GM19397 (cell line): ENCODE results near the gene RASA3.
"Not testable (repeated sequence)": the region's sequence is repeated elsewhere in the genome, so short reads cannot be mapped to it uniquely, and the experiment has no call there.

ENCODE experiments used
- ATAC-seq: cut with Tn5 transposase; IDR thresholded peaks from one replicate; pipeline ENCODE4 v1.9.1; 2021; ENCODE audit warnings: mild to moderate bottlenecking, moderate library complexity; ENCODE audit not compliant: unreplicated experiment

Gene RASA3

DNA sequence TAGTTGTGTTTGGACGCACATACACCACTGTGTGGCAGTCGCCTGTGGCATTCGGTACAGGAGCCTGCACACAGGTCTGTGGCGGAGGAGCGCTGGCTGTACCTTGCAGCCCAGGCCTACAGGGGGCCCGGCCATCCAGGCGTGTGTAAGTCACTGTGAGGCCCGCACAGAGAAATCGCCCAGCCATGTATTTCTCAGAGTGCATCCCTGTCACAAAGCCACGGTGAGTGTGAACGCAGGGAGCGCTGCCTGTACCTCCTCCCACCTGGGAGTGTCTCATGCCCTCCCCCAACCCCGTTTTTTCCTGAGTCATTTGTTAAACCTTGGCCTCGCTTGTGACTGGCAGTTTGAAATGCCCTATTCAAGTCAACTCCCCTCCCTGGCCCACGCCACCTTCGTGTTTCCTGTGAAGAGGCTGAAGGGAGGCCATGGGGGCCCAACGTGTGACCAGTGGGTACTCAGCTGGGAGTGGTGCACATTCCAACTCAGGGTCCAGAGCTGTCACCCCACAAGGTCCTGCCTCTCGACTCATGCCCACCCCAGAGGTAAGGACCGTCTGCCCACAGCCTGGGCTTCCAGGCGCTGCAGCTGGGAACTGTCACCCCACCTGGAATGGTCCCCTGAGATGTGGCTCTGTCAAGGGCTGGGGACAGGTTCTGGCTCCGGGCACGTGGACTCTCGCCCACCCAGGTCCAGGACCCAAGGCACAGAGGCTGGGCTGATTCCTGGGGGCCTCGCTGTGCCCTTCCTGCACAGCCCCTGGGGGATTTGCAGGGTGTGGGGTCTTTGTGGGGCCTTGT, 11.6 kb upstream of the RASA3 start:
- no peak for ATAC-seq

DNA sequence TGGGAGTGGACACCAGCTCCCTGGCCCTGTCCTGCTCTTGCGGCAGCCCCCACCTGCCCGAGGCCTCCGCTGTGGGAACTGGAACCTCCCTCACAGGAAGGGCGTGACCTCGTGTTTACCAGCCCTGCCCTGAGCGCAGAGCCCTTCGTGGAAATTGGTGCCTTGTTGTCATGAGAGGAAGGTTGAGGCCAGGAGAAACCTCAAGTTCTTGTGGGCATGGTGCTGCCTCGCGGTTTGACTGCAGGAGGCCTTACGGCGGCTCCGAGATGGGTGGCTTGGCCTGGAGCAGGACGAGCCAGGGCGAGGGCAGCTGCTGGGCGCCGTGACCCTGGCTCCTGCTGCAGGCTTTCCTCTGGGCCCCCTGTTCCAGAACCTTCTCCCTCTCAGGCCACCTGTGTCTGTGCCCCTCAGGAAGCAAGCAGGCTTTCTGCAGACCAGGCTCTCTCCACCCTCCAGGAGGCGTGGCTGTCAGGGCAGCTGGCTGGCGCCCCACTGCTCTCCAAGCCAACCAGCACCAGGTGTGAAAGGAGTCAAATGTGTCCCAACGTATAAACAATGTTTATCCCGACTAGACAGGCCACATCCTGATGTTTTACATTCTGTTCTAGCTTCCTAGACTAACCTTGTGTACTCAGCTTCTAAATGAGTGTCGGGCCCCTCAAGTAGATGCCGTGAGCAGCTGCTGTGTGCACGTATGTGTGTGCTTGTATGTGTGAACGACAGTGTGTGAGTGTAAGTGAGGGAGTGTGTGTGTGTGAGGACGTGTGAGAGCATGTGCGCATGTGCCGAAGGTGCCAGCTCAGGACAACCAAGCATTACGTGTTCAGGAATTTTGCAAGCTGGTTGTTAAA, 10.4 kb upstream of the RASA3 start:
- no peak for ATAC-seq

DNA sequence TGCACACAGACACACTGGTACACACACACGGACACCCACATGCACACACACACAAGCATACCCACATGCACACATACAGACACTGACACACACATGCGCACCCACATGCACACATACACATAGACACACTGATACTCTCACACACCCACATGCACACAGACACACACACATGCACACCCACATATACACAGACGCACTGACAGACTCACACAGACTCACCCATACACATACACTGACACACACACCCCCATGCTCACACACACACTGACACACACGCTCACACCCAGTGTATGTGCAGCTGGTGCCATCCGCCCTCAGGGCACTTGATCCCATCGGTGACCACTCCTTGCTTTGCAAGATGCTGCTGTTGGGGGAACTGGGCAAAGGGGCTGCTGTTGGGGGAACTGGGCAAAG, 9.7 kb upstream of the RASA3 start:
- ATAC-seq = no peak

DNA sequence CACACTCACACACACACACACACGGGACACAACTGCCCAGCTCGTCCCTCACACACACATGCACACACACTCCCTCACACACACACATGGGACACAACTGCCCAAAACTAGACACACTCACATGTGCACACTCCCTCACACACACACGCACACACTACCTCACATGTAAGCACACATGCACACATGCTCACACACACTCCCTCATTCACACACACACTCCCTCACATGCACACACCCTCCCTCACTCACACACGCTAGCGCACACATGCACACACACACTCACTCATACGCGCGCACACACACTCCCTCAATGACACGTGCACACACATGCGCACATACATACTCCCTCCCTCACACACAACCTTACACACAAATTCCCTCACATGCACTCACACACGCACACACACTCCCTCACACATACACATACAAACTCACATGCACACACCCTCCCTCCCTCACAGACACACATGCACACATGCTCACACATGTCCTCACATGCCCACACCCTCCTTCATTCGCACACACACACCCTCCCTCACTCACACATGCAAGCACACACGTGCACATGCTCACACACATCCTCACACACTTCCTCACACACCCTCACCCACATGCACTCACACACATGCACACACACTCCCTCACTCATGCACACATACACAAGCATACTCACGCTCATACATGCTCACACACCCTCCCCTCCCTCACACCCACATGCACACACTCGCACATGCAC, 9.0 kb upstream of the RASA3 start:
- no peak for ATAC-seq

DNA sequence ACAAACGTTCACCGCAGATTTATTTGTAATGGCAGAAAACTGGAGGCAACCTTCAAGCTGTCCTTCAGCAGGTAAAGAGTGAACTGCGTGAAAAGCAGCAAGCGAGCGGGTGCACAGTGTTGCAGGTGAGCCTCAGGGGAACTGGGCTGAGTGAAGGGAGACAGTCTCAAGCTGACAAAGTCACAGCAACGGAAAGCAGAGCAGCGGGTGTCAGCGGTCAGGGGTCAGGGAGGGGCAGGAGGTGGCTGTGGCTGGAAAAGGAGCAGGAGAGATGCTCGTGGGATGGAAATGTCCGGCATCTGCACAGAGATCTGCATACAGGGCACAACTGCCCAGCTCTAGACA, 8.5 kb upstream of the RASA3 start:
- ATAC-seq = no peak

DNA sequence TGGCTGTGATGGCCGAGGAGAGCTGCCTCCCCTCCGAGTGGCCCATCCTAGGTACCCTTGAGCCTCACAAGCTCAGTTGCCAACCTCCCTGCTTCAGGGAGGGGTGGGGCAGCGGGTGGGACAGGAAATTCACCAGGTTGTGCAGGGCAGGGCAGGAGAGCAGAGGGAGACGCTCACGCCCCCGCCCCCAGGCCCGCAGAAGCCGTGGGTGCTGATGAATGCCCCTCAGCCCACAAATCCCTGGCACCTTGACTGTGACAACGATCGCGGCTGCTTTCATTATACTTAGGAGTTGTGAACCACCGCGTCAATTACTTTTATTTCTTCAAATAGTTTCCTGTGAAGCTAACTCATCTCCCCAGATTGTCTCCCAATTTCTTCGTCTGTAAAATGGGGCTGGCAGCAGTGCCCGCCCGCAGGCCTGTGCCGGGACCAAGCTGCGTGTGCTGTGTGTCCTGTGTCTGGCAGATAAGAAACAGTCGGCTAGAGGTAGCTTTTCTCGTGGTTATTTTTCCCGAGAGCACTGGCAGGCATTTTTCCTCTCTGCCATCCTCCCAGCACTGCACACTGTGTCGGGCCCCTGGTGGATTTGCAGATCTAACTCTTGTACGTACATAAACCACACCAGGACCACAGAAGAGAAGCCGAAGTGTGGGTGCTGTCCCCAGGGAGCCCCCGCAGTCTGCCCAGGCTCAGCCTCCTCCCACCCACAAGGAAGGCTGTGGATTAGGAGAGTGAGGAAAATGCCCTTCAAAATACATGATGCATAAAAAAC, 7.9 kb upstream of the RASA3 start:
- ATAC-seq = no peak

DNA sequence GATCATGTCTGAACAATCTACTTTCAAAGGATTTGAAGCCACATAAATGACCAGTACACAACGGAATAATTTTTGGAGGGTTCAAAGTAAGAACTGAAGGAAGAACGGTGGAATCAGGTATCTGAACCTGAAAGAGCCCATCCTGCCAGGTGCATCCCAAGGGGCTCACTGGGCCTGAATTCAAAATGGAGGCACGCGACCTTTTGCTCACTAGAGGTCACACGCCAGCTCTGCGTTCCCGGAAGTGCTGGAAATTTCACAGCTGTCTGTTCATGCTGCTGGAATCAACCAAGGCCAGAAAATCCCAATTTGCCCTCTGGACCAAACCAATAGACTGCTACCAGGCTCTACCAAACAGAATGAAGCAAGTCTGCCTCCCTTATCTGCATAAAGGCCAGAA, 4.2 kb upstream of the RASA3 start:
- no peak for ATAC-seq

DNA sequence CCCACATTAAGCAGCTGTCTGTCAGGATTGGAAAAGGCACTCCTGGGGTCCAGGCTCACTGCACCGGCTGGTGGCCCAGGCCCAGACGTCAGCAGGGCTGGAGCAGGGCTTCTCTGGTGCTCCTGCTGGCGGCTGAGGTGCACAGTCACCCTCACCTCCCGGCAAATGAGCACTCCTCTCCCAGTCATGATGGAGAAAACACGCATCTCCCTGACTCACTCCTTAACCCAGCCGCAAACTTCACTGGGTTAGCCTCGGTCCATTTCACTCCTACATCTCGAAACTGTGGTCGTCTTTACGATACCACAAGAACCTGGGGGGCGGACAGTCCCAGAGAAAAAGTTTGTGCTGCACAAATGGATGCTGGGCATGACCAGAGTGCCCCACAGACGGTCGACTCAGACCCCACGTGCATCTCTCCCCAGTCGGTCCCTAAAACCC, 3.3 kb upstream of the RASA3 start:
- ATAC-seq = no peak

DNA sequence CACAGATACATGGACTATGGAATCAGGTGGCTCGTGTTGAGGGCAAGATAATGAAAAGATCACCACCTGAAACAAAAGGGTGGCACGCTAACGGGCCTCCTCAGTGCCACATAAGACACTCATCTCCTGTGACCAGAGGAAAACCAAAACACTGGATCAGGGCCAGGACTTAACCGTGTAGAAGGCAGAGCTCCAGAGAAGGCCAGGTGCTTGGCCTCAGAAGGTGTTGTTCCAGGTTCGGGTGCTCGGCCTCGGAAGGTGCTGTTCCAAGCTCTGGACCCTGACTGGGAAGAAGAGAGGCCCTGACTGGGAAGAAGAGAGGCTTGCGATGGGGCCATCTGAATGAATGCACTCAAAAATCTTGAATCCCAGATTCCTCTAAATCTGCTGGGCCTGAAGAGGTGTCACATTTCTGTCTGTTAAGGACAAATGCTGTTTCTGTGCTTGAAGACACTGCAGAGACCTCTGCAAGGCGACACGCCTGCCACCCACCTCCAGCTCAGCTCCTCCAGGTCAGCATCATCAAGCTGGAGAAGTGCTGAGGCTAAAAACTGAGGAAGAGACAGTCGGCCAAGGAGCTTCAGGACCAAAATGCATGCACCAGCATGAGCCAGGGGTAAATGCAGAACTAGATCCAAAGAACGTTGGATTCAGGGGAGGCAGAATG, 2.7 kb upstream of the RASA3 start:
- no peak for ATAC-seq

DNA sequence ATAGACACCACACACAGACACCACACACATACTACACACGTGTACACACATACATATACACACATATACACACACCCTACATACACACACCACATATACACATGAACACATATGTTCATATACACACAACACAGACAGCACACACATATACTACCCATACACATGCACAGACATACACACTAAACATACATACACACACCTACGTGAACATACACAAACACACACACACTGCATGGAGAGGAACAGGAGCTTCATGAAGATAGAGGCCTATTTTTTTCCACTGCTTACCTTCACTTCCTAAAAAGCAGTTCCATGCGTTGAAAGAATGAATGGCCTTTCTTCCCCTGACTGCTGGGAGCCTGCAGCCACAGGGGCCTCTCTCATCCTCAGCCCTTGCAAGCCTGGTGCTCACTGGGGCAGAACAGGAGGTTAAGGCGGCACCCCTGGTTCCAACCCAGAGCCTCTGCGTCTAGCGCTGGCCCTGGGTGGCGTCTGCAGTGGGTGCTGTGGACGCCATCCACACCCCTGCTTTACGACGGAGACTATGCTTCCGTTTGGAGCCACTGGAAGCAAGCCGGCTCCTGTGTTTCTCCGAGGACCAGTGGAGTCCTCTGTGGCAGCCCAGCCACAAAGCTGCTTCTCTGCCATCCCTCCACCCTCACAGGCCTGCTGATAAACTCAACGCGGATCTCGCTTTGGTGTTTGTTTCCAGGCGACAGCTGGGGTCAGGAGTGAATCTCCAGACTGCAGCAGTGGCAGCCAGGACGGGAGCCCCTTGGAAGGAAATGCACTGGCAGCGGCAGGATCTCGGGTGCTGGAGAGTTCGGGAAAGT, 1.9 kb upstream of the RASA3 start:
- no peak for ATAC-seq

DNA sequence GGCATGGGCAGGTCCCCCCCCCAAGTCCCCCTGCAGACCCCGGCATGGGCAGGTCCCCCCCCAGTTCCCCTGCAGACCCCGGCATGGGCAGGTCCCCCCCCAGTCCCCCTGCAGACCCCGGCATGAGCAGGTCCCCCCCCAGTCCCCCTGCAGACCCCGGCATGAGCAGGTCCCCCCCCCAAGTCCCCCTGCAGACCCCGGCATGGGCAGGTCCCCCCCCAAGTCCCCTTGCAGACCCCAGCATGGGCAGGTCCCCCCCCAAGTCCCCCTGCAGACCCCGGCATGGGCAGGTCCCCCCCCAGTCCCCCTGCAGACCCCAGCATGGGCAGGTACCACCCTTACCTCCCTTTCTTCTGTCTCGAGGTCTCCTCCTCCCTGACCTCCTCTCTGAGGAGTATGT, 1.1 kb upstream of the RASA3 start:
- not testable (repeated sequence) for ATAC-seq

DNA sequence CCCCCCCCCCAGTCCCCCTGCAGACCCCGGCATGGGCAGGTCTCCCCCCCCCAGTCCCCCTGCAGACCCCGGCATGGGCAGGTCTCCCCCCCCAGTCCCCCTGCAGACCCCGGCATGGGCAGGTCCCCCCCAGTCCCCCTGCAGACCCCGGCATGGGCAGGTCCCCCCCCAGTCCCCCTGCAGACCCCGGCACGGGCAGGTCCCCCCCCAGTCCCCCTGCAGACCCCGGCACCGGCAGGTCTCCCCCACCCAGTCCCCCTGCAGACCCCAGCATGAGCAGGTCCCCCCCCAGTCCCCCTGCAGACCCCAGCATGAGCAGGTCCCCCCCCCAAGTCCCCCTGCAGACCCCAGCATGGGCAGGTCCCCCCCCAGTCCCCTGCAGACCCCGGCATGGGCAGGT, 703 bp upstream of the RASA3 start:
- ATAC-seq = not testable (repeated sequence)

DNA sequence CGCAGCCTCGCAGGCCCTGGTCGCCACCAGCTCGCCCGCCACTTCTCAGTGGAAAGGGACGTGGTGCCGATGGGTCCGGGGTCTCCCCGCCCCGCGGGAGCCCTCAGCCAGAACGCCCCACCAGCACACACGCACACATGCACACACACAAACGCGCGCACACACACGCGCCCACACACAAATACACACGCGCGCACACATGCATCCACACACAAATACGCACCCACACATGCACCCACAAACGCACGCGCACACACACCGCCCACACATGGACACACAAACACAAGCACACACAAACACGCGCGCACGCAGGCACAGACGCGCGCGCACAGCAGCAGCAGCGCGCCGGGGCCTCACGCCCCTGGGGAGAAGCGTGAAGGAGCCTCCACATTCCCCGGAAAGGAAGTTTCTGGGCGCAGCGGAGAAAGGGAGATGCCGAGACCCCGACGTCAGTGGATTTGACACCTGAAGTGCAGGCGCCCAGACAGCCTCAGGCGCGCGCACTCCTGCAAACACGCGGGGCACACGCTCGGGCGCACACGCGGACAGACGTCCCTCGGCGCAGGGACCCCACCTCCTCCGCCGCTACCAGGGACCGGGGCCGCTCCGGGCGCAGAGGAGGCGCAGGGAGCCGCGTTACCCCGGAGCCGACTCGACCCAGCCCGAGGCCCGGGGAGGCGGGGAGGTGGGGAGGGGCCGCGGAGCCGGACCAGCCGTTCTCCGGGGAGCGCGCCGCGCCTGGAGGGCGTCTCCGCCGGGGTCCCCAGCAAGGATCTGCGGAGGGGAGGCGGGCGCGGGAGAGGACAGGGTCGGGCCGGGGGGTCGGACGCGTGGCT, 622 bp downstream of the RASA3 start:
- peak; percentile 6 for ATAC-seq

DNA sequence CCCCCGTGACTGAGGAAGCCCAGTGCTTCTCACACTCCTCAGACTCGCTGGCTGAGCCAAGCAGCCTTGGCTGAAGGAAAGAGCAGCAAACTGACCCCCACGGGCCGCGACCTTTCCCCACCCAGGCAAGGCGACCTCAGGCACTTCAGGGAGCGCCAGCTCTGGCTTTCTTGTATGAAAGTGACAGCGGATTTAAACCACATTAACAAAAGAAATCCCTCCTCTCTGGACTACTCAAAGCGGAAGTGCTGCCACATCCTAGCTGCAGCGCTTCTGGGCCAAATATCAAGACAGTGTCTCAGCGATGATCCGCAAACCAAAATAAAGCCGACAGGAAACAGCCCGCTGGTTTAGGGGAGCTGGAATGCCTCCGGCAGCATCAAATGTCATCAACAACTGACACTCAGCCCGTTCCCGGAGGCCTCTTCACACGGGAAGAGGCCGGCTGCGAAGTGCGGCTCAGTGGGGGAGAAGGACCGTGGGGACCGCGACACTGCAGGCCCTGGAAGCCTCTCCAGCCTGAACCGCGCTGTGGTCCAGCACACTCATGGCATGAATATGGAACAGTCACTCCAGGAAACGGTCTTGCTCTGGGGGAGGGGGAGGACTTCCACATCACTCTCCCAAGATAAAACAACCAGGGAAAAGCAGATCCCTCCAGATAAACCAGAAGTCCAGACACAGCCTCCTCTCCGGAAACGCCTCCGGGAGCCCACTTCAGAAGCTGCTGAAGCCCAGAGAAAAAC, 1.4 kb downstream of the RASA3 start:
- ATAC-seq = no peak

DNA sequence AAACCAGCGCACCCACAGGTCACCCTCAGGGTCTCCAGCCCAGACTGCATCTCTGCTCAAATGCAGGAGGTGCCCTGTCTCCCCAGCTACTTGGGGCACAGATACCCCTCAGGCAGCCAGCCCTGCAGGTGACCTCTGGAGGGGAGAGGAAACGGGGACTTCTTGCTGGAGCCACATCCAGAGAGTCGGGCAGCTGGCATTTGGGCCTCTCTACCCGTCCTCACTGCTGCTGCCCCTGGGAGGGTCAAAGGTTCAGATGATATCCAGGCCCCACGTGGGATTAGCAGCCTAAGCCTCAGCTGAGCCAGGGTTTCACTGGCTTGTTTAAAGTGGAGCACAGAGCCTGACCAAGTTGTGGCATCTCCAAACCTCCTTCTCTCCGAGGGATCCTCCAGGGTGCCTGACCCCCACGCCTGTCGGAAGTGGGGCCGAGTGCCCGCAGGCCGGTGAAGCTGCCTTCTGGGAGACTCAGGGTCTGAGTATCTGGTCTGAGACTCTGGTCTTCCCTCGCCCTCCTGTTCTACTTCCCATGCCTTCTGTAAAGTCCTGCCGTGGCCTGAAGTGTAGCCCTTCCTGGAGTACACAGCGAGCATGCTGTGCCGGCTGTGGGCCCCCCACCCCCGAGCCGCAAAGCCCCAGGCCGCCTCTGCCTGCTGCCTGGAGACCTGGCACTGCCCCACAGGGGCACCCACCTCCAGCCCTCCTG, 2.1 kb downstream of the RASA3 start:
- no peak for ATAC-seq

DNA sequence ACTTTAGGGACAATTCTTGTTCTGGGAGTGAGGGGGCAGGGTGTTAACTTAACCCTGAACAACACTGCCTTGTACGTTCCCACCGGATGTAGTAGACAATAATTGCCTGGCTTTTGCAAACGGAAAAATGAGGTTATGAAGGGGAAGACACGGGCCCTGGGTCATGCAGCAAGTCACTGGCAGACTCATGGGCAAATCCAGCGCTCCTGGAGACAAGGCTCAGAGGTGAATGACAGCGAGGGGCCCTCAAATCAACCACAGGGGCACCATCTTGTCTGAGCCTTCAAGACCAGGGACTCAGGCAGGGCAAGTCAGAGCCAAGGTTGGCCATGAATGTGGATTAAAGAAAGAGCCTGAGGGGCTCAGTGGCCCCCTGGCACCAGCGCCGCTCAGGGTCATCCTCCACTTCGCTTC, 2.8 kb downstream of the RASA3 start:
- no peak for ATAC-seq
